ENCODE data around the gene NLK. TPM values are rescaled to one million over a fixed set of nuclear protein-coding genes. Genes with fewer than 3 reads are reported as not detected.
A peak's percentile ranks its signal among the peaks of the same experiment; 100 is the strongest.

NLK gene
- total and polyA plus RNA-seq, 2 of the 4 experiments (the other 2 are of a cell fraction): 15.3 to 23.3 TPM

- no peak for TF ChIP-seq MXI1 (IDR thresholded peaks at IDR 0.05; ENCODE audit: borderline replicate concordance, low read depth, low read length)
Measured at GRCh38 chr17:28055546-28056275, 13.2 kb downstream of the NLK start (continued).

- dilution Hi-C loops (cut with HindIII; ENCODE audit: low sequenced_read_pairs, unreplicated experiment): no loop called here
- no peak overlapping the region for H3K14ac ChIP-seq (replicated peaks; ENCODE audit: low read depth, low read length)
- H3K9me1 ChIP-seq (ENCODE audit: insufficient read depth, low read length): peaks cover 6% of the 10 kb centered on the region; the same call in 1 of the 2 replicates
- WGBS, 2 experiments (ENCODE audit: extremely low coverage in 2 of 2, insufficient read length in 1 of 2): no CpG with 5 or more reads among the region's 3 CpGs
- H3K36me3 ChIP-seq (ENCODE audit: control insufficient read depth, insufficient read depth, low read length): no peaks in the 10 kb centered on the region
- no TSS peak for BruUV-seq (replicated peaks)
- H3K79me1 ChIP-seq (ENCODE audit: low read depth in 1 of 2, low read length in 2 of 2): peaks cover 2 to 78% of the 10 kb centered on the region in 2 experiments
- no peak overlapping the region for H2AK5ac ChIP-seq (ENCODE audit: low read depth, low read length)
- peak overlapping the region; percentile 61 for H3K4me2 ChIP-seq (ENCODE audit: low read depth, low read length)
- ChIA-PET POLR2A (ENCODE audit: unreplicated experiment) (no interaction called here), CTCF (no interaction called here)
- no peak overlapping the region for H2BK20ac ChIP-seq (ENCODE audit: low read depth, low read length)
- no peak overlapping the region for H3K18ac ChIP-seq (ENCODE audit: low read depth, low read length)
- no peak overlapping the region for H3K4ac ChIP-seq (ENCODE audit: low read depth, low read length)
- H2BK5ac ChIP-seq (ENCODE audit: low read depth, low read length, poor library complexity, severe bottlenecking): no peak overlapping the region
- no peak overlapping the region for H2BK15ac ChIP-seq (ENCODE audit: low read depth, low read length)
- H2AFZ ChIP-seq (replicated peaks; ENCODE audit: low read length, poor library complexity): no peak overlapping the region
- no peak for DNase-seq
- H3K9me3 ChIP-seq (ENCODE audit: control insufficient read depth, insufficient read depth, low read length): no peaks in the 10 kb centered on the region
- H4K5ac ChIP-seq (ENCODE audit: low read depth, low read length): no peak overlapping the region
- no peak overlapping the region for H4K91ac ChIP-seq (ENCODE audit: insufficient read depth, low read depth, low read length)
- no peak overlapping the region for H3K4me3 ChIP-seq (ENCODE audit: insufficient read depth, low read depth, low read length)
- in situ Hi-C loops (cut with MboI; ENCODE audit: low sequenced_read_pairs): no loop called here
- intact Hi-C loops (cut with micrococcal nuclease): no loop called here
- H3K23ac ChIP-seq (ENCODE audit: low read depth, low read length): no peak overlapping the region
- H2AK9ac ChIP-seq (replicated peaks; ENCODE audit: low read depth, low read length, poor library complexity): no peak overlapping the region
- H4K8ac ChIP-seq (ENCODE audit: low read depth in 2 of 2, low read length in 2 of 2): no peak overlapping the region
- H3K9ac ChIP-seq (ENCODE audit: low read depth, low read length): no peak overlapping the region
- H3K56ac ChIP-seq (ENCODE audit: extremely low read depth, insufficient read depth, low read length): no peak overlapping the region
- H3K4me1 ChIP-seq (ENCODE audit: control insufficient read depth, insufficient read depth, low read length): peaks cover 11% of the 10 kb centered on the region
- TF ChIP-seq, protein P1, sequence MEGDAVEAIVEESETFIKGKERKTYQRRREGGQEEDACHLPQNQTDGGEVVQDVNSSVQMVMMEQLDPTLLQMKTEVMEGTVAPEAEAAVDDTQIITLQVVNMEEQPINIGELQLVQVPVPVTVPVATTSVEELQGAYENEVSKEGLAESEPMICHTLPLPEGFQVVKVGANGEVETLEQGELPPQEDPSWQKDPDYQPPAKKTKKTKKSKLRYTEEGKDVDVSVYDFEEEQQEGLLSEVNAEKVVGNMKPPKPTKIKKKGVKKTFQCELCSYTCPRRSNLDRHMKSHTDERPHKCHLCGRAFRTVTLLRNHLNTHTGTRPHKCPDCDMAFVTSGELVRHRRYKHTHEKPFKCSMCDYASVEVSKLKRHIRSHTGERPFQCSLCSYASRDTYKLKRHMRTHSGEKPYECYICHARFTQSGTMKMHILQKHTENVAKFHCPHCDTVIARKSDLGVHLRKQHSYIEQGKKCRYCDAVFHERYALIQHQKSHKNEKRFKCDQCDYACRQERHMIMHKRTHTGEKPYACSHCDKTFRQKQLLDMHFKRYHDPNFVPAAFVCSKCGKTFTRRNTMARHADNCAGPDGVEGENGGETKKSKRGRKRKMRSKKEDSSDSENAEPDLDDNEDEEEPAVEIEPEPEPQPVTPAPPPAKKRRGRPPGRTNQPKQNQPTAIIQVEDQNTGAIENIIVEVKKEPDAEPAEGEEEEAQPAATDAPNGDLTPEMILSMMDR (conservative IDR thresholded peaks at IDR 0.05; ENCODE audit: low read depth, low read length): no peak
- TF ChIP-seq SMC3 (IDR thresholded peaks at IDR 0.05; ENCODE audit: low read depth, low read length): no peak
- TF ChIP-seq RAD21 (IDR thresholded peaks at IDR 0.05; ENCODE audit: low read length): no peak
- TF ChIP-seq NFE2L2 (IDR thresholded peaks at IDR 0.05; ENCODE audit: low read depth, low read length): no peak
- no peak for TF ChIP-seq CEBPB (IDR thresholded peaks at IDR 0.05; ENCODE audit: low read depth, low read length)
- TF ChIP-seq RCOR1 (IDR thresholded peaks at IDR 0.05; ENCODE audit: insufficient replicate concordance, low read length): no peak
- TF ChIP-seq MAFK (IDR thresholded peaks at IDR 0.05; ENCODE audit: low read depth, low read length): no peak
- no peak for TF ChIP-seq ELK1 (IDR thresholded peaks at IDR 0.05; ENCODE audit: borderline replicate concordance, low read depth, low read length)
- no peaks in the 10 kb centered on the region for H3K27me3 ChIP-seq (ENCODE audit: control insufficient read depth, insufficient read depth, low read length)
- peaks cover 64% of the 10 kb centered on the region for H4K20me1 ChIP-seq (ENCODE audit: insufficient read depth, low read length)
- no peak for ATAC-seq (ENCODE audit: low read depth)
- H3K27ac ChIP-seq (ENCODE audit: insufficient read depth, low read length): no peak overlapping the region
- no peak overlapping the region for H2BK120ac ChIP-seq (ENCODE audit: low read depth, low read length)
Measured at GRCh38 chr17:28056276-28056620, 13.8 kb downstream of the NLK start.

All from IMR-90 (cell line).